Activated CD4-positive, alpha-beta T cell treated with anti-CD3 and anti-CD28 coated beads for 4 hours (primary cell): ENCODE data around the gene WDR20.

Experiments
- DNase-seq, 2 donors: peaks; one replicate each; pipeline ENCODE4 v3.0.0-alpha.2; 2020

Gene WDR20

GRCh38 chr14:102201776-102202175 is 62.1 kb downstream of the WDR20 start:
- DNase-seq: no peak

- DNase-seq: no peak
Measured at GRCh38 chr14:102202944-102203343, 63.2 kb downstream of the WDR20 start.

GRCh38 chr14:102203382-102203781 is 63.7 kb downstream of the WDR20 start:
- DNase-seq: no peak

GRCh38 chr14:102205560-102205959 is 65.9 kb downstream of the WDR20 start:
- DNase-seq: no peak

GRCh38 chr14:102206918-102207317 is 67.2 kb downstream of the WDR20 start:
- no peak for DNase-seq

- DNase-seq: no peak
Measured at GRCh38 chr14:102207831-102208365, 68.2 kb downstream of the WDR20 start.

GRCh38 chr14:102208741-102209140 is 69.0 kb downstream of the WDR20 start:
- no peak for DNase-seq

GRCh38 chr14:102209224-102209966 is 69.7 kb downstream of the WDR20 start:
- no peak for DNase-seq

- no peak for DNase-seq
Measured at GRCh38 chr14:102210421-102211042, 70.8 kb downstream of the WDR20 start.

- DNase-seq: no peak
Measured at GRCh38 chr14:102211240-102211639, 71.5 kb downstream of the WDR20 start.

- DNase-seq: no peak
Measured at GRCh38 chr14:102212356-102212755, 72.7 kb downstream of the WDR20 start.

- DNase-seq: no peak
Measured at GRCh38 chr14:102212845-102213244, 73.1 kb downstream of the WDR20 start.

GRCh38 chr14:102213470-102213869 is 73.8 kb downstream of the WDR20 start:
- DNase-seq: no peak

GRCh38 chr14:102213984-102214658 is 74.4 kb downstream of the WDR20 start:
- DNase-seq: no peak

- no peak for DNase-seq
Measured at GRCh38 chr14:102215071-102215470, 75.4 kb downstream of the WDR20 start.

GRCh38 chr14:102215576-102216250 is 76.0 kb downstream of the WDR20 start:
- DNase-seq: no peak

- no peak for DNase-seq
Measured at GRCh38 chr14:102217399-102217798, 77.7 kb downstream of the WDR20 start.

- no peak for DNase-seq
Measured at GRCh38 chr14:102217987-102218421, 78.3 kb downstream of the WDR20 start.

- no peak for DNase-seq
Measured at GRCh38 chr14:102218688-102219087, 79.0 kb downstream of the WDR20 start.

GRCh38 chr14:102219316-102219715 is 79.6 kb downstream of the WDR20 start:
- no peak for DNase-seq

GRCh38 chr14:102220031-102220430 is 80.3 kb downstream of the WDR20 start:
- DNase-seq: no peak

- no peak for DNase-seq
Measured at GRCh38 chr14:102221026-102221425, 81.3 kb downstream of the WDR20 start.

- DNase-seq: no peak
Measured at GRCh38 chr14:102222009-102222575, 82.4 kb downstream of the WDR20 start.
